SK-N-SH (cell line): Measurements from ENCODE around the gene SERPINA12. TPM values are rescaled to one million over a fixed set of nuclear protein-coding genes. Genes with fewer than 3 reads are reported as not detected.

Experiments
- CTCF ChIA-PET: fragments of 300-600, 350-600 bp; formaldehyde crosslinking; extraction: SDS; loops from one replicate; lab custom pipeline; 2021; lab: Yijun Ruan, JAX
- POLR2A ChIA-PET: fragments of 350-600 bp; sonication (Branson Sonifier 250); formaldehyde crosslinking; extraction: SDS; loops from one replicate; lab custom pipeline; 2020; ENCODE audit warnings: antibody characterized with exemption, inconsistent platforms; lab: Yijun Ruan, JAX
- DNase-seq: peaks from one replicate; pipeline ENCODE4 v3.0.0; 2012
- H2AFZ ChIP-seq: fragments of 200-600 bp; sonication (generic); 2 replicates; pipeline ENCODE4 v1.8.1; 2016; ENCODE audit warnings: antibody characterized with exemption, mild to moderate bottlenecking, low read depth
- H3F3A ChIP-seq: fragments of 200-600 bp; sonication (generic); replicated peaks from 2 replicates; pipeline ENCODE3; 2016; ENCODE audit warnings: antibody characterized with exemption, mild to moderate bottlenecking; ENCODE audit not compliant: insufficient read depth
- H3K27ac ChIP-seq, 2 experiments: fragments of 200-500 bp in 1 of 2; fragments of 200-600 bp in 1 of 2; sonication (Bioruptor generic) in 1 of 2; sonication (generic), shearing (Covaris generic) in 1 of 2; 2 replicates each; pipeline versions ENCODE4 v1.5.1 to v1.6.1; 2014 to 2016; ENCODE audit warnings: low read depth in 2 of 2, inconsistent platforms in 1 of 2, low read length in 1 of 2, mild to moderate bottlenecking in 1 of 2, mixed read lengths in 1 of 2
- H3K27me3 ChIP-seq: fragments of 200-600 bp; sonication (generic), shearing (Covaris generic); 2 replicates; pipeline ENCODE4 v1.6.1; 2016; ENCODE audit warnings: mixed run types; ENCODE audit not compliant: insufficient read depth
- H3K36me3 ChIP-seq, 2 experiments: fragments of 200-500 bp in 1 of 2; fragments of 200-600 bp in 1 of 2; sonication (Bioruptor generic) in 1 of 2; sonication (generic) in 1 of 2; replicated peaks in 1 of 2; 2 replicates each; pipeline versions ENCODE3 to v1.5.1; 2014 to 2016; ENCODE audit warnings: low read length in 1 of 2, mild to moderate bottlenecking in 1 of 2; ENCODE audit not compliant: insufficient read depth in 2 of 2, control insufficient read depth in 1 of 2
- H3K4me1 ChIP-seq, 2 experiments: fragments of 200-500 bp in 1 of 2; fragments of 200-600 bp in 1 of 2; sonication (Bioruptor generic) in 1 of 2; sonication (generic), shearing (Covaris generic) in 1 of 2; 2 replicates each; pipeline versions ENCODE4 v1.5.1 to v1.6.1; 2014 to 2016; ENCODE audit warnings: low read depth in 1 of 2, low read length in 1 of 2, mixed run types in 1 of 2; ENCODE audit not compliant: insufficient read depth in 2 of 2, control insufficient read depth in 1 of 2
- H3K4me2 ChIP-seq: fragments of 200-600 bp; sonication (generic), shearing (Covaris generic); 2 replicates; pipeline ENCODE4 v1.6.1; 2017; ENCODE audit warnings: mixed run types
- H3K4me3 ChIP-seq, 2 experiments: fragments of 200-500 bp in 1 of 2; fragments of 200-600 bp in 1 of 2; sonication (Bioruptor generic) in 1 of 2; sonication (generic), shearing (Covaris generic) in 1 of 2; 2 replicates each; pipeline versions ENCODE4 v1.5.1 to v1.8.1; 2014 to 2016; ENCODE audit warnings: low read depth in 2 of 2, inconsistent platforms in 1 of 2, low read length in 1 of 2, mild to moderate bottlenecking in 1 of 2, mixed read lengths in 1 of 2, moderate library complexity in 1 of 2
- H3K79me2 ChIP-seq: fragments of 200-600 bp; sonication (generic); 2 replicates; pipeline ENCODE4 v1.8.1; 2017; ENCODE audit warnings: mild to moderate bottlenecking; ENCODE audit not compliant: insufficient read depth
- H3K9ac ChIP-seq: fragments of 200-600 bp; sonication (generic); 2 replicates; pipeline ENCODE4 v1.6.1; 2017; ENCODE audit warnings: mixed run types
- H3K9me2 ChIP-seq: fragments of 200-600 bp; sonication (generic); 2 replicates; pipeline ENCODE4 v1.6.1; 2017; ENCODE audit warnings: mixed run types
- H3K9me3 ChIP-seq: fragments of 200-600 bp; sonication (generic); 2 replicates; pipeline ENCODE4 v1.6.1; 2017; ENCODE audit warnings: mixed run types, mild to moderate bottlenecking, moderate library complexity
- H4K20me1 ChIP-seq: fragments of 200-600 bp; sonication (generic); 2 replicates; pipeline ENCODE4 v1.6.1; 2017; ENCODE audit warnings: mild to moderate bottlenecking, mixed run types; ENCODE audit not compliant: insufficient read depth
- EZH2phosphoT487 ChIP-seq: fragments of 200-600 bp; sonication (generic); IDR thresholded peaks from 2 replicates; pipeline ENCODE4 v1.6.1; 2017; ENCODE audit warnings: low read depth, mixed run types, mild to moderate bottlenecking, antibody characterized with exemption, moderate library complexity, borderline replicate concordance
- RAD21 ChIP-seq: IDR thresholded peaks from 2 replicates; pipeline ENCODE4 v1.6.1; 2012; ENCODE audit warnings: mild to moderate bottlenecking, low read length
- SIN3A ChIP-seq: IDR thresholded peaks from 2 replicates; pipeline ENCODE4 v1.6.1; 2012; ENCODE audit warnings: low read depth, mild to moderate bottlenecking, low read length, moderate library complexity, borderline replicate concordance
- WGBS: methylation state at CpG from one replicate; pipeline ENCODE4 v1.1.6; 2017; ENCODE audit warnings: low lambda C conversion rate; 5-methylcytosine and 5-hydroxymethylcytosine counted together
- polyA plus RNA-seq, 3 experiments: library from polyadenylated mRNA; depleted of rRNA; stranded (reverse); fragments of >200 nt; gene quantifications; 2 replicates each; pipeline ENCODE4 v1.2.3, GENCODE V29; 2012
- TF ChIP-seq, protein P1 (sequence below): fragments of 150-350 bp; IDR thresholded peaks from 2 replicates; pipeline ENCODE4 v1.6.1; 2016; ENCODE audit warnings: mild to moderate bottlenecking, low read depth, low read length
- TF ChIP-seq, protein P2 (sequence below): fragments of 150-350 bp; IDR thresholded peaks from 2 replicates; pipeline ENCODE4 v1.6.1; 2017; ENCODE audit warnings: antibody characterized with exemption, low read length, low read depth, borderline replicate concordance

SERPINA12 gene
- polyA plus RNA-seq, 1 of the 3 experiments (the other 2 are of a cell fraction) = not detected

DNA sequence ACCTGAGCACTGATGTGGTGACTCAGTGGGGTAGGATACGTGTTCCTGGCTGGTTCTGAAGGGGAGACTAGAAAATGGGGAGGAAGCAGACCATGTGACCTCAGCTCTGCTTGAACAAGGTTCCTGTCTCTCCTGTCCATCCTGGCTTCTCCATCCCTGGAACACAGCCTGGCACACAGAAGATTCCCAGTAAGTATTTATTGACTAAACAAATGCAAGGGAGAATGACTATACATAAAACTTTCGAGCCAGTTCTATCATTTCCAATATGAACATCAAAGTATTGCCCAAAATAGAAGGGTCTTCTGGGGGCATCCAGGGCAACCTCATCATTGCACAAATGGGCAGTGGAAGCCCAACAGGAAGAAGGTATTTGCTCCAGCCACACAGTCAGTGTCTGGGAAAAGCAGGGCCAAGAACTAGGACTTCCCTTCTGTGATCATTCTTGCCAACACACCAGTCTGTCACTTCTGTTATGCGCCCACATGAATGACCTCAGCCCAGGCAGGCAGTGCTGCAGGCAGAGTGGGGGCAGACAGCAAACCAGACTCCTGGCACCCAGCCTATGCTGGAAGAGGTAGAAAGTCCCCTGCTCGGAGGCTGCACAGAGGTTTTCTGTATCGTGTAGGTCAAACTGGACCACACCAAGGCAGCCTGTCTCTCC is 27.7 kb downstream of the SERPINA12 start:
- DNase-seq = no peak
- Histone ChIP-seq H3K9me2 (no peaks in the 10 kb centered on the region), H3K9me3 (no peaks in the 10 kb centered on the region), H3K4me3 (no peak overlapping the region), H3K27ac (no peak overlapping the region; a peak in 1 of 4 replicates), H3K4me2 (peak overlapping the region; percentile 37; the same call in 1 of the 2 replicates), H2AFZ (no peak overlapping the region; the same call in 1 of the 2 replicates), H4K20me1 (no peaks in the 10 kb centered on the region), H3F3A (peaks cover 4% of the 10 kb centered on the region), H3K36me3 (no peaks in the 10 kb centered on the region), H3K79me2 (no peaks in the 10 kb centered on the region), H3K9ac (no peak overlapping the region), H3K27me3 (no peaks in the 10 kb centered on the region), H3K4me1 (peaks cover 3 to 4% of the 10 kb centered on the region in 2 experiments; a peak in 2 of 4 replicates)
- TF ChIP-seq, protein P1, sequence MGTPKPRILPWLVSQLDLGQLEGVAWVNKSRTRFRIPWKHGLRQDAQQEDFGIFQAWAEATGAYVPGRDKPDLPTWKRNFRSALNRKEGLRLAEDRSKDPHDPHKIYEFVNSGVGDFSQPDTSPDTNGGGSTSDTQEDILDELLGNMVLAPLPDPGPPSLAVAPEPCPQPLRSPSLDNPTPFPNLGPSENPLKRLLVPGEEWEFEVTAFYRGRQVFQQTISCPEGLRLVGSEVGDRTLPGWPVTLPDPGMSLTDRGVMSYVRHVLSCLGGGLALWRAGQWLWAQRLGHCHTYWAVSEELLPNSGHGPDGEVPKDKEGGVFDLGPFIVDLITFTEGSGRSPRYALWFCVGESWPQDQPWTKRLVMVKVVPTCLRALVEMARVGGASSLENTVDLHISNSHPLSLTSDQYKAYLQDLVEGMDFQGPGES = no peak
- CTCF ChIA-PET = no interaction called here
- POLR2A ChIA-PET = no interaction called here
- WGBS = 24% methylated on average over 5 of the region's 5 CpGs

DNA sequence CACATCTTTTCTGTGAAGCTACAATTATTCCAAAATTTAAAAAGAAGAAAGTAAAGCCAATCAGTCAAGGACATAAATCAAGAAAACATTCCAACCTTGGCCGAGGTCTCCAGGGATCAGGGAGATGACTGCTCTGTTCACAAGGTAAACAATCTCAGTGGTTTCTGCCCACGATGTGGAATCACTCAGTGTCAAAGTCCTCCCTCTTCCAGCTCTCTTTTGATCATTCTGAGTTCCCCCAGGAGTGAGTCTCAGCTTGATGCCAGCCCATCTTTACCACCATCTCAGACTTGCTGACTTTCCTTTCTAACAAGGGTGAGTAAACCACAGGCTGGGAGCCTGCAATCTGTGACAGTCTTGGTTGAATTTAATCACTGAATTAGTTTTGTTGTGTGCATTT is 28.5 kb downstream of the SERPINA12 start:
- peaks cover under 1 to 4% of the 10 kb centered on the region in 2 experiments; a peak in 2 of 4 replicates for H3K4me1 ChIP-seq
- peaks cover 4% of the 10 kb centered on the region for H3F3A ChIP-seq
- CTCF ChIA-PET = interaction anchor here (2.6 kb wide), 1 partner anchor 58 kb away, joined by 9 read pairs; no protein-coding TSS in a partner anchor
- no peaks in the 10 kb centered on the region for H4K20me1 ChIP-seq
- H3K9me3 ChIP-seq = no peaks in the 10 kb centered on the region
- H2AFZ ChIP-seq = 0 out of 2 replicates have a peak overlapping the region, but pooled peaks have one; percentile 36
- POLR2A ChIA-PET = no interaction called here
- no peak overlapping the region for H3K4me3 ChIP-seq
- no peaks in the 10 kb centered on the region for H3K36me3 ChIP-seq
- H3K27ac ChIP-seq = no peak overlapping the region; a peak in 1 of 4 replicates
- 4% methylated on average over 2 of the region's 2 CpGs for WGBS
- H3K9me2 ChIP-seq = no peaks in the 10 kb centered on the region
- no peak for DNase-seq
- no peak overlapping the region for H3K9ac ChIP-seq
- no peaks in the 10 kb centered on the region for H3K27me3 ChIP-seq
- no peak for TF ChIP-seq SIN3A
- no peak overlapping the region for H3K4me2 ChIP-seq
- no peaks in the 10 kb centered on the region for H3K79me2 ChIP-seq

DNA sequence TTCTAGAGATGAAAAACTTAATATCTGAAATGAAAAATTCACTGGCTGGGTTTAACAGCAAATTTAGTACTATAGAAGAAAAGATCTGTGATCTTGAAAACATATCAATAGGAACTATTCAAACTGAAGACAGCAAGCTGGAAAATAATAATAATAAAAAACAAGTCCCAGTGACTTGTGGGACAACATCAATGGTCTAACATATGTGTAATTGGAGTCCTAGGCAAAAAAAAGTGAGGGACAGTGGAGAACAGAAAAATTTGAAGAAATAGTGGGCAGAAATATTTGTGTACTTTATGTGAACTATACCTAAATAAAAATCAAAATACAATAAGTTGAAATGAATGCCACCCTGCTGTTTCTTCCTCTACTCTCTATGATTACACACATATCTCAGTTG is 30.8 kb downstream of the SERPINA12 start:
- peaks cover 0 to 4% of the 10 kb centered on the region in 2 experiments; a peak in 1 of 4 replicates for H3K4me1 ChIP-seq
- H3K79me2 ChIP-seq = no peaks in the 10 kb centered on the region
- H3F3A ChIP-seq = peaks cover 4% of the 10 kb centered on the region
- peaks cover 6% of the 10 kb centered on the region; the same call in 1 of the 2 replicates for H3K27me3 ChIP-seq
- no peaks in the 10 kb centered on the region for H3K9me3 ChIP-seq
- H3K4me2 ChIP-seq = no peak overlapping the region
- no peak overlapping the region for H3K4me3 ChIP-seq
- no peak overlapping the region for H2AFZ ChIP-seq
- no peaks in the 10 kb centered on the region for H3K36me3 ChIP-seq
- DNase-seq = no peak
- ChIA-PET POLR2A (no interaction called here), CTCF (interaction anchor here (2.6 to 4.9 kb wide), 2 partner anchors 9 to 55 kb away, joined by 9 to 48 read pairs; no protein-coding TSS in a partner anchor)
- TF ChIP-seq RAD21 (no peak), EZH2phosphoT487 (no peak)
- TF ChIP-seq, protein P2, sequence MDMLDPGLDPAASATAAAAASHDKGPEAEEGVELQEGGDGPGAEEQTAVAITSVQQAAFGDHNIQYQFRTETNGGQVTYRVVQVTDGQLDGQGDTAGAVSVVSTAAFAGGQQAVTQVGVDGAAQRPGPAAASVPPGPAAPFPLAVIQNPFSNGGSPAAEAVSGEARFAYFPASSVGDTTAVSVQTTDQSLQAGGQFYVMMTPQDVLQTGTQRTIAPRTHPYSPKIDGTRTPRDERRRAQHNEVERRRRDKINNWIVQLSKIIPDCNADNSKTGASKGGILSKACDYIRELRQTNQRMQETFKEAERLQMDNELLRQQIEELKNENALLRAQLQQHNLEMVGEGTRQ = no peak
- H3K9me2 ChIP-seq = no peaks in the 10 kb centered on the region
- H3K27ac ChIP-seq = no peak overlapping the region
- no peak overlapping the region for H3K9ac ChIP-seq
- H4K20me1 ChIP-seq = no peaks in the 10 kb centered on the region
